GM15510 (cell line): ENCODE data around the gene JPT2.

Experiments used
- POLR2A ChIP-seq: IDR thresholded peaks from 3 replicates; pipeline ENCODE4 v1.6.1; 2011; ENCODE audit warnings: borderline replicate concordance; ENCODE audit not compliant: insufficient read length; ENCODE audit errors: extremely low read depth

Gene JPT2

GRCh38 chr16:1706386-1707192, 28.5 kb downstream of the JPT2 start:
- no peak for TF ChIP-seq POLR2A

- TF ChIP-seq POLR2A = no peak
Measured at GRCh38 chr16:1707193-1707790, 29.2 kb downstream of the JPT2 start.

- TF ChIP-seq POLR2A = no peak
Measured at GRCh38 chr16:1708083-1708767, 30.1 kb downstream of the JPT2 start.

- TF ChIP-seq POLR2A = no peak
Measured at GRCh38 chr16:1708768-1709180, 30.7 kb downstream of the JPT2 start.

GRCh38 chr16:1709356-1709755, 31.3 kb downstream of the JPT2 start:
- TF ChIP-seq POLR2A = no peak

- TF ChIP-seq POLR2A = no peak
Measured at GRCh38 chr16:1710811-1711507, 32.9 kb downstream of the JPT2 start.

- TF ChIP-seq POLR2A = no peak
Measured at GRCh38 chr16:1712791-1713261, 34.7 kb downstream of the JPT2 start.

- TF ChIP-seq POLR2A = no peak
Measured at GRCh38 chr16:1713331-1713730, 35.3 kb downstream of the JPT2 start.

- TF ChIP-seq POLR2A = peak; percentile 38
Measured at GRCh38 chr16:1713933-1714332, 35.9 kb downstream of the JPT2 start.

- no peak for TF ChIP-seq POLR2A
Measured at GRCh38 chr16:1715220-1715619, 37.1 kb downstream of the JPT2 start.

GRCh38 chr16:1721372-1721771, 43.3 kb downstream of the JPT2 start:
- no peak for TF ChIP-seq POLR2A

- no peak for TF ChIP-seq POLR2A
Measured at GRCh38 chr16:1723450-1724147, 45.5 kb downstream of the JPT2 start.

- TF ChIP-seq POLR2A = no peak
Measured at GRCh38 chr16:1724491-1724890, 46.4 kb downstream of the JPT2 start.
